ENCODE results near the gene ARSB.
A peak's percentile ranks its signal among the peaks of the same experiment; 100 is the strongest.
"Not testable (repeated sequence)": the region's sequence is repeated elsewhere in the genome, so short reads cannot be mapped to it uniquely, and the experiment has no call there.

Gene ARSB

DNA sequence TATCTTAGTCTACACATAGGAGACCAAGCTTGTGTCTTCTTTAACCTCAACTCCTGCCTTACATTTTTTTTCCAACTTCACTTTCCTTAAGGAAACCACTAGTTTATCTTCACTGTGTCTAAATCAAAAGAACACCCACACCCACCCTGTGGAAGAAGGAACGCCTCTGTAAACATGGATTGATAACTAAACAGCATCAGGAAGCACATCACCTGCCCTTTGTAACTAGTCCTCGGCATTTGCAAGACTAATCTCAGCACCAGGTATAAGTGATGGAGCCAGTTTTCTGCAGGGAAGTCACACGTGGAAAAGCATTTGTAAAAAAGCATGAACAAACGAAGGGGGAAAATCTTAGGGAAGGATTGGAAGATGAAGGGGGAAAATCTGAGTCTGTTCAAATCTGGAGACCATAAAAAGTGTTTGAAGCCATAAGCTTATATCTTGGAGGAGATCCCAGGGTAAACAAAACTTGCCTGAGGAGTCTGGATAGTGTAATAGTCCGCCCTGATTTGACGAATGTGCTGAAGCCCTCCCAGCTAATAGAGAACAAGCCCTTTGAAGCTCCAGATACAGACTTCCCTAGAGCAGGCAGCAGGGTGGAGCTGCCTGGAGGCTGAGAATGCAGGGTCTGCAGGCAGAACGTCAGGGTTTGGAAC, 219.2 kb downstream of the ARSB start:
- Histone ChIP-seq H3K36me3 (ENCODE audit: control insufficient read depth, insufficient read depth, low read length, severe bottlenecking) (no peaks in the 10 kb centered on the region), H3K9ac (ENCODE audit: low read length) (no peak overlapping the region), H3K9me3 (ENCODE audit: control insufficient read depth, low read length) (no peaks in the 10 kb centered on the region), H3K4me3 (ENCODE audit: low read length) (no peak overlapping the region), H3K27me3 (replicated peaks; ENCODE audit: control insufficient read depth, insufficient read depth, low read length) (peaks cover 9% of the 10 kb centered on the region), H3K4me1 (ENCODE audit: control insufficient read depth, insufficient read depth, low read length) (peaks cover 7% of the 10 kb centered on the region)
- DNase-seq (ENCODE audit: low read depth), result no peak

DNA sequence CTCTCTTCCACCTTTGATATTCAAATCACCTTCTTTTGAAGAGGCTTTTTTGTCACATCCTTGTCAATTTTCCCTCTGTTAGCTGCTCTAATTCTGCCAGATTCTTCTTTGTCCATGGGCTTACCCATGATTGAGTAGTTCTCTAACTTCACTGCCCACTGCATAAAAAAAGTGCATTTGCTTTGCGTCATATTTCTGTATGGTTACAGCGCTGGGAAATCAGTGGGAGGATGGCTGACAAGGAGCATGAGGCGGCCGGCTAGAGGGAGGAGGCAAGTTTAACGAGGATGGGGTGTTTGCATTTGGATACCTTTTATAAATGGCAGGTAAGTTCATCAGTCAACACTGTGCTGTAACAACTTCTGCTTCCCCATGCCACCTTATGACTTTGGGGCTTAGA, 220.0 kb downstream of the ARSB start:
- no peak for DNase-seq (ENCODE audit: low read depth)
- H3K4me3 ChIP-seq (ENCODE audit: low read length), result no peak overlapping the region

DNA sequence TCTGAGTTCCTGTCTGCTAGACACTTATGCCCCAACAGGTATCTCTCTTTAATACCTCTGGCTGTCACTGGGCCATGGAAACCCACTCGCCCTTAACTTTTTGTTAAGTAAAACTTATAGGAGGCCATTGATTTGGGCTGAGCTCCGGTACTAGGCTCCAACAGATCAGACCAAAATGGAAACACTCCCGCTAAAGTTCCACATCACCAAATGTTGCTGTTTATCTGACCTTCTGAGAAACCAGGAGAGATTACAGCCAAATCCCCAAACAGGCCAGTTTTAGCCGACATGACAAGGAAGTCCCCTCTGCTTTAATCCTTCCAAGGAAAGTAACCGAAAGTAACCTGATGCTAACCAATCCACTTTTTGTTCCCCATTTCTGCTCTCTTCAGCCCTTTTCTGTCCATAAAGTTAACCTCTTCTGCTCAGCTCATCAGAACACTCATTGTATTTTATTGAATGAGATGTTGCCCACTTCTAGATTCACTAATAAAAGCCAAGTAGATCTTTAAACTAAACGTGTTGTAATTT, 221.4 kb downstream of the ARSB start:
- Histone ChIP-seq H3K4me3 (ENCODE audit: low read length) (no peak overlapping the region), H3K9ac (ENCODE audit: low read length) (no peak overlapping the region), H3K36me3 (ENCODE audit: control insufficient read depth, insufficient read depth, low read length, severe bottlenecking) (no peaks in the 10 kb centered on the region), H3K9me3 (ENCODE audit: control insufficient read depth, low read length) (no peaks in the 10 kb centered on the region), H3K4me1 (ENCODE audit: control insufficient read depth, insufficient read depth, low read length) (peaks cover 7% of the 10 kb centered on the region), H3K27me3 (replicated peaks; ENCODE audit: control insufficient read depth, insufficient read depth, low read length) (peaks cover 9% of the 10 kb centered on the region)
- no peak for DNase-seq (ENCODE audit: low read depth)

More for the DNA sequence above, 220.0 kb downstream of the ARSB start:
- Histone ChIP-seq H3K36me3 (ENCODE audit: control insufficient read depth, insufficient read depth, low read length, severe bottlenecking) (no peaks in the 10 kb centered on the region), H3K9me3 (ENCODE audit: control insufficient read depth, low read length) (no peaks in the 10 kb centered on the region), H3K27me3 (replicated peaks; ENCODE audit: control insufficient read depth, insufficient read depth, low read length) (peaks cover 9% of the 10 kb centered on the region), H3K4me1 (ENCODE audit: control insufficient read depth, insufficient read depth, low read length) (peaks cover 7% of the 10 kb centered on the region), H3K9ac (ENCODE audit: low read length) (no peak overlapping the region)

DNA sequence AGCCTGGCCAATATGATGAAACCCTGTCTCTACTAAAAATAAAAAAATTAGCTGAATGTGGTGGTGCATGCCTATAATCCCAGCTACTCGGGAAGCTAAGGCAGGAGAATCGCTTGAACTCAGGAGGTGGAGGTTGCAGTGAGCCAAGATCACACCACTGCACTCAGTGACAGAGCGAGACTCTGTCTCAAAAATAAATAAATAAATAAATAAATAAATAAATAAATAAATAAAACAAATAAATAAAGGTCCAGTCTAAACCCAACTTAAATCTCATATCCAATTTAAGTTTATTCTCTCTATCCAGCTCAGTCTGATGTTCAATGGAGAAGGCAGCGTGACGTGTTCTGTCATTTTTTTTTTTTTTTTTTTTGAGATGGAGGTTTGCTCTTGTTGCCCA, 222.4 kb downstream of the ARSB start:
- H3K27me3 ChIP-seq (replicated peaks; ENCODE audit: control insufficient read depth, insufficient read depth, low read length); H3K36me3 ChIP-seq (ENCODE audit: control insufficient read depth, insufficient read depth, low read length, severe bottlenecking); H3K9ac ChIP-seq (ENCODE audit: low read length); H3K9me3 ChIP-seq (ENCODE audit: control insufficient read depth, low read length); H3K4me3 ChIP-seq (ENCODE audit: low read length); DNase-seq (ENCODE audit: low read depth): not testable (repeated sequence)
- peaks cover 16% of the 10 kb centered on the region for H3K4me1 ChIP-seq (ENCODE audit: control insufficient read depth, insufficient read depth, low read length)

DNA sequence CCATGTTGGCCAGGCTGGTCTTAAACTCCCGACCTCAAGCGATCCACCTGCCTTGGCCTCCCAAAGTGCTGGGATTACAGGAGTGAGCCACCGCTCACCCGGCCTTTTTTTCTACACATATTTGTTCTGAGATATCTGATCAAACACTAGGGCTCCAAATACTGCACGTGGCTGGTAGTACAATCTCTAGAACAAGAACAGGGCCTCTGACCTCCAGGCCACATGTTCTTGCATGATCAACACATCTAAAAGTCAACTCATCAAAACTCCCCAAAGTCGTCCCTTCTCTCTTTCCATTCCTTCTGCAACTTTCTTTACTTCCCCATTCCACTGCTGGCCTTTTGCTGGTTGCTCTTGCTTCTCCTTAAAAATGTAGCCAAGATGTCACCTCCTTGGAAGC, 223.3 kb downstream of the ARSB start:
- no peak overlapping the region for H3K4me3 ChIP-seq (ENCODE audit: low read length)
- no peaks in the 10 kb centered on the region for H3K9me3 ChIP-seq (ENCODE audit: control insufficient read depth, low read length)
- peaks cover 9% of the 10 kb centered on the region for H3K27me3 ChIP-seq (replicated peaks; ENCODE audit: control insufficient read depth, insufficient read depth, low read length)
- H3K9ac ChIP-seq (ENCODE audit: low read length), result no peak overlapping the region
- DNase-seq (ENCODE audit: low read depth), result no peak
- peaks cover 25% of the 10 kb centered on the region for H3K4me1 ChIP-seq (ENCODE audit: control insufficient read depth, insufficient read depth, low read length)
- H3K36me3 ChIP-seq (ENCODE audit: control insufficient read depth, insufficient read depth, low read length, severe bottlenecking), result no peaks in the 10 kb centered on the region

DNA sequence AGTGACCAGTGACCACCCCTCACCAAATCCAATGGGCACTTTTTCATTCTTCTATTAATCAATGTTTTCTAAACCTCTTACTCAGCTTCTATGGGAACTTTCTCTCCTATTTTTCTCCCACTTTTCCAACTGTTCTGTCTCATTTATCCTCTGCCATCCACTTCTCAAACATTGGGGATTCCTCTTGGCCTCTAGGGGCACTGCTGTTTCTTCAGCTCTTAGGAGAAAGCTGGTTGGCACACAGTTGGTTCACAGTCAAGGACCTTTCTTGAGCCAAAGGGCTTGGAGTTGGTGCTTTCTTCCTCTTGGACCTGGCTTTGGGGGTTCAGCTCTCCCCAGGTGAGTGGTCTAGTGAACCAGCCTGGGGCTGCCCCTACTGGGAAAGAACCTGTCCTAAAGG, 224.3 kb downstream of the ARSB start:
- Histone ChIP-seq H3K4me3 (ENCODE audit: low read length) (no peak overlapping the region), H3K36me3 (ENCODE audit: control insufficient read depth, insufficient read depth, low read length, severe bottlenecking) (no peaks in the 10 kb centered on the region), H3K27me3 (replicated peaks; ENCODE audit: control insufficient read depth, insufficient read depth, low read length) (peaks cover 9% of the 10 kb centered on the region), H3K4me1 (ENCODE audit: control insufficient read depth, insufficient read depth, low read length) (peaks cover 26% of the 10 kb centered on the region), H3K9me3 (ENCODE audit: control insufficient read depth, low read length) (no peaks in the 10 kb centered on the region), H3K9ac (ENCODE audit: low read length) (no peak overlapping the region)
- no peak for DNase-seq (ENCODE audit: low read depth)

DNA sequence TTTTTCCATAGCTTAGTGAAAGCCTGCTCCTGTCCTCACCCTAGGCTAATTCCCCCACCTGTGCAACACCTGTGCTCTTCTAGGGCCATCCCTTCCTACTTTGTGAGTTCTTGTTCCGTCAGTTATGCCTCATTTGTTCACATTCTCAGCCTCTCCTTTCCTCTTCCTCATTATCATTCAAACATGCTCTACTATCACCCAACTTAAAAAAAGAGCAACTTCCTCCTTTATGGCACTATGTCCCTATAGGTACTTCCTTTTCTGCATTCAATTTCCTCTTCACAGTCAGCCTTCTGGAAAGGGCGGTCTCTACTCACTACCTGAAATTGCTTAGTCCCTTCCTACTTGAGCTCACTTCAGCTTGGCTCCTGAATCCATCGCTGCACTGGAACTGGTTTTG, 224.7 kb downstream of the ARSB start:
- Histone ChIP-seq H3K4me3 (ENCODE audit: low read length) (no peak overlapping the region), H3K4me1 (ENCODE audit: control insufficient read depth, insufficient read depth, low read length) (peaks cover 26% of the 10 kb centered on the region), H3K36me3 (ENCODE audit: control insufficient read depth, insufficient read depth, low read length, severe bottlenecking) (no peaks in the 10 kb centered on the region), H3K9me3 (ENCODE audit: control insufficient read depth, low read length) (no peaks in the 10 kb centered on the region), H3K9ac (ENCODE audit: low read length) (no peak overlapping the region), H3K27me3 (replicated peaks; ENCODE audit: control insufficient read depth, insufficient read depth, low read length) (peaks cover 9% of the 10 kb centered on the region)
- DNase-seq (ENCODE audit: low read depth), result no peak

DNA sequence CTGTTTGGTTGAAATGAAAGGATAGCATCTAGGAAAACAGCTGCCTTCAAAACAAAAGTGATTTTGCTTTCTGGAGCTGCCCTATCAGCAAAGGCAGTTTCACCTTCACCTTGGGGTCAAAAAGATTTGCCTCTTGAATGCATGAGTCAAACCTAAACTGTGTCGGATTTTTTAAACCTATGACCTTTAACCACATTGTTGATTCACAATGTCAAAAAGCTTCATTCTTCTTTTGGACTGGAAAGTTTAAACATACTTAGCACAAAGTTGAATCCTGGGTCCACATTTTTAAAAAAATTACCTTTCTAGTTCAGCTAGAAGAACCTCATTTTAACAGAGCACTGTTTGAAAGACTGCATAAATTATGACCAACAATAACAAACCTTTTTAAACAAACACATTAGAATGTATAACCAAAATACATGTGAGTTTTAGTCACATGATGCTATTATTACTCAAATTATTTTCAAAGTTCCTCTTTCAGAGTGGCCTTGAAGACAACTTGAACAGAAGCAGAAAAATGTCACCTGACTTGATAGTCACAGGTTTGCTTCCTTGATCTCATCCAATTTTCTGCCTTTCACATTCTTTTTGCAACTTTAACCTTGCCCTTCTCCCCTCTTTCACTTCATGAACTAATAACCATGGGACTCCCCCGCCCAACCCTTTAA, 226.8 kb downstream of the ARSB start:
- no peaks in the 10 kb centered on the region for H3K27me3 ChIP-seq (replicated peaks; ENCODE audit: control insufficient read depth, insufficient read depth, low read length)
- H3K4me1 ChIP-seq (ENCODE audit: control insufficient read depth, insufficient read depth, low read length), result peaks cover 30% of the 10 kb centered on the region
- no peak overlapping the region for H3K4me3 ChIP-seq (ENCODE audit: low read length)
- DNase-seq (ENCODE audit: low read depth), result peak; percentile 42
- no peak overlapping the region for H3K9ac ChIP-seq (ENCODE audit: low read length)
- no peaks in the 10 kb centered on the region for H3K9me3 ChIP-seq (ENCODE audit: control insufficient read depth, low read length)
- no peaks in the 10 kb centered on the region for H3K36me3 ChIP-seq (ENCODE audit: control insufficient read depth, insufficient read depth, low read length, severe bottlenecking)

DNA sequence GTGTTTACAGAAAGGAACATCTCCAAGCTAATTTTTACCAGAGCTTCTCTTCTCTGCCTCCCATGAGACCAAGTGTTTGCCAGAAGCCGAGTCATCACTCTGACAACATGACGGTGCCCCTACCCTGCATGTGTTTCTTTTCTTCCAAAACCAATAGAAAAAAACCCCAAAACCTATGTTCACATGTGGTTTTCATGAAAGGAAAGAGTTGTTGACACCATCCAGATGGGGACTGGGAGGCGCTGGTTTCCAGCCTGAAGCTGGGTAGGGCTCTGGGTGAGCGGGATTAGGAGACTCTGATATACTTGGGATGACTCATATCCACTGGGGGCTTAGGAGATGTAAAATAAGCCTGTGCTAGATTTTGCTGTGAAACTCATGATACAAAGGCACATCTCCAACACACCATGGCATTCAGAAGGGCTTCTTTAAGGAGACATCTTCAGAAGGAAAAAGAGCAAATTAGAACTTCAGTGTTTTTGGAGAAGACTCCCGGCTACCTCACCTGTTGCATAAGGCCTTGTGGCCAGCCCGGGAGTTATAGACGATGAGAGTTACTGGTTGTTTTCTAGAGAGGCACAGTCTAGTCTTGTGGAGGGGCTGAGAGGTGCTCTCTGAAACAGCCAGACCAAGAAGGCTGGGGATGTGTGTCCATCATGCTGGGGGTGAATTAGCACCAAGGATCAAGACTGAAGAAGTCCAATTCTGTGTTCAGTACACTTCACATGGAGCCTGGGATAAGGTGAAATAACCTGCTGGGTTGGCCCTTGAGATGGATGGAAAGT, 227.6 kb downstream of the ARSB start:
- H3K36me3 ChIP-seq (ENCODE audit: control insufficient read depth, insufficient read depth, low read length, severe bottlenecking), result no peaks in the 10 kb centered on the region
- no peaks in the 10 kb centered on the region for H3K27me3 ChIP-seq (replicated peaks; ENCODE audit: control insufficient read depth, insufficient read depth, low read length)
- H3K9me3 ChIP-seq (ENCODE audit: control insufficient read depth, low read length), result no peaks in the 10 kb centered on the region
- no peak overlapping the region for H3K9ac ChIP-seq (ENCODE audit: low read length)
- DNase-seq (ENCODE audit: low read depth), result peak; percentile 59
- H3K4me3 ChIP-seq (ENCODE audit: low read length), result peak overlapping the region; percentile 3
- H3K4me1 ChIP-seq (ENCODE audit: control insufficient read depth, insufficient read depth, low read length), result peaks cover 32% of the 10 kb centered on the region

DNA sequence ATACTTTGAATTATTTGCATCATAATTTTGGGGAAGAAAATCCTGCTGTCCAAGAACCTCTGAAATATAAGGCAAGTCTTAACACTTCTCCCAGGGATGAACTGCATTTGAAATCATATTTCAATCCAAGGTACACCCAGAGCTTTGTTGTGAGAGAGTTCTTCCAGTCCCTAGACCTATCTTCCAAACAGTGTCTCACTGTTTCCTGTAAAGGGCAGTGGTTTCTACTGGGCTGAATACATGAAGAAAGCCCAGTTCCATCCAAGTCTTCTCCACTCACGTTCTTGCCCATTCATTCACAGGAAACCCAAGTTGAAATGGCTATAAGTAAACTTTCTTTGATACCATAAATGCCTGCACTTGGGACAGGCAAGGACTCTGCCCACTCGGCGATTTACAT, 228.3 kb downstream of the ARSB start:
- H3K36me3 ChIP-seq (ENCODE audit: control insufficient read depth, insufficient read depth, low read length, severe bottlenecking), result no peaks in the 10 kb centered on the region
- no peak overlapping the region for H3K9ac ChIP-seq (ENCODE audit: low read length)
- H3K9me3 ChIP-seq (ENCODE audit: control insufficient read depth, low read length), result no peaks in the 10 kb centered on the region
- no peak for DNase-seq (ENCODE audit: low read depth)
- peak overlapping the region; percentile 3 for H3K4me3 ChIP-seq (ENCODE audit: low read length)
- no peaks in the 10 kb centered on the region for H3K27me3 ChIP-seq (replicated peaks; ENCODE audit: control insufficient read depth, insufficient read depth, low read length)
- peaks cover 36% of the 10 kb centered on the region for H3K4me1 ChIP-seq (ENCODE audit: control insufficient read depth, insufficient read depth, low read length)

DNA sequence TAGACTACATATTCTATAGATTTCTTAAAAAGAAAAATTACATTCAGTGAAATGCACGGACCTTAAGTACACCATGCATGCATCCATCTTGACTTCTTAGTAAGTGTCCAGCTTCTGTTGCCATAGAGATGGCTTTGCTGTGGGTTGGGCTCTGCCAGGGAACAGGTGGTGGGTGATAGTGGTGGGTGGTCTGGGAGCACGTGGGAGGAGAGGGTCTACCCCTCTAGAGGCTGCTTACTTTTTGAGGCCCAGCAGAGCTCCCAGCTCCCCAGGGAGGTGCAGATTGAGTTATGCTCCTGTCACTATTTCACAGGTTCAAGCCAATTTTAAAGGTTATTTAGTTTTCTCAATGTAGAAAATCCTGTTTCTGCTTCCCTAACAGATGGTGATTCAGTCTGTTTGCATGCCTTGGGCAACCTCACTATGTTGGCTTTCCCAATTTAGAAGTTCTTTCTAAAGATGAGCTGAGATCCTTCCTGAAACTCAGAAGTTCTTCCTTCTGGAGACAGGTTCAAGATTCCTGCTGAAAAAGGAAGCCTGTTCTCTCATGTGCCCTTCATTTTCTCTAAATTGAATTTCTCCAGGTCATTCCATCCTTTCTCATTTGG, 229.2 kb downstream of the ARSB start:
- peak; percentile 51 for DNase-seq (ENCODE audit: low read depth)
- Histone ChIP-seq H3K36me3 (ENCODE audit: control insufficient read depth, insufficient read depth, low read length, severe bottlenecking) (no peaks in the 10 kb centered on the region), H3K9me3 (ENCODE audit: control insufficient read depth, low read length) (no peaks in the 10 kb centered on the region), H3K27me3 (replicated peaks; ENCODE audit: control insufficient read depth, insufficient read depth, low read length) (no peaks in the 10 kb centered on the region), H3K4me3 (ENCODE audit: low read length) (no peak overlapping the region), H3K4me1 (ENCODE audit: control insufficient read depth, insufficient read depth, low read length) (peaks cover 36% of the 10 kb centered on the region), H3K9ac (ENCODE audit: low read length) (no peak overlapping the region)
